PC-3 (cell line): ENCODE measurements around the gene HIPK2.

Experiments
- CTCF ChIP-seq: fragments of 300-600 bp; sonication (generic); conservative IDR thresholded peaks from 2 replicates; pipeline ENCODE4 v1.5.1; 2017; ENCODE audit warnings: antibody characterized with exemption, low read depth, mild to moderate bottlenecking, low read length
- EZH2 ChIP-seq: fragments of 300-600 bp; sonication (generic); IDR thresholded peaks from one replicate; pipeline ENCODE4 v1.6.1; 2017; ENCODE audit warnings: antibody characterized with exemption, mild to moderate bottlenecking, low read length; ENCODE audit not compliant: unreplicated experiment
- EZH2phosphoT487 ChIP-seq: fragments of 300-600 bp; sonication (generic); IDR thresholded peaks from 2 replicates; pipeline ENCODE4 v1.6.1; 2018; ENCODE audit warnings: mild to moderate bottlenecking, antibody characterized with exemption, low read length, borderline replicate concordance

- TF ChIP-seq CTCF (no peak), EZH2 (no peak), EZH2phosphoT487 (no peak)
These were observed 229.3 kb downstream of the HIPK2 start for GRCh38 chr7:139548302-139549028.
